HG02970 (cell line): ENCODE measurements around the gene NFE2.

Source experiments
- ATAC-seq: cut with Tn5 transposase; IDR thresholded peaks from one replicate; pipeline ENCODE4 v1.9.1; 2021; ENCODE audit warnings: mild to moderate bottlenecking, moderate library complexity, moderate number of reproducible peaks; ENCODE audit not compliant: unreplicated experiment, low FRiP score

The NFE2 gene

DNA sequence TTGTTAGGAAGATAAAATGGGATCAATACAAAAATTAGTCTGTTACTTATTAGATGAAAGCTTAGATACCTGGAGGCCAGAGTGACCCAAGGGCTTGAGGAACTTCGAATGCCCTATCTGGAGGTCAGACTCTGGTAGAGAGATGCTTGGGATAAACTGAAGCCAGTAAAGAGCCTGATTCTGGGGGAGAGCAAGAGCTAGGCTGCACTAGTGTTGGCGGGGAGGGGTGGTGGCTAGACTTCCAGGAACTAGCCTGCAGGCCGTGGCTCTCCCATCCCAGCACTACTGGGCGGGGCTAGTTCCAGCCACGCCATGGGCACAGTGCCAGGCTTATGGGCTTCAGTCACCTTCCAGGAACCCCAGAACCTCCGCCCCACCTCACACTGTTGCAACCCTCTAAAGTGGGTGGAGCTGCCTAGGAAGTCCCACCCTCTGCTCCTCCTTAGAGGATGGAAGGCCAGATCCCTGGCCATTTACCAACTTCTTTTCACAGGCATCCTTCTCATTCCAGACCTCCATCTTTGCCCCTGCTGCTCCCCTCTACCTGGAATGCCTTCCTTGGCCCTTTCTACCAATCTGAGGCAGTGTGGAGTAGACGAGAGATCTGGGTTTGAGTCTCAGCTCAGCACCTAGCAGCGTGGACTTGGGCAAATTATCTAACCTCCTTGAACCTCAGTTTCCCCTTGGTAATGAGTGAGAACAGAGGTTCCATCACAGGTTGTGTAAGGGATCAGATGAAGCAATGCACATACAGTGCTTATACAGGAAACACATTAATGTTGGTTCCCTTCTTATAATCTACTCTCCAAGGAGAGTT is 6.3 kb upstream of the NFE2 start:
- no peak for ATAC-seq

DNA sequence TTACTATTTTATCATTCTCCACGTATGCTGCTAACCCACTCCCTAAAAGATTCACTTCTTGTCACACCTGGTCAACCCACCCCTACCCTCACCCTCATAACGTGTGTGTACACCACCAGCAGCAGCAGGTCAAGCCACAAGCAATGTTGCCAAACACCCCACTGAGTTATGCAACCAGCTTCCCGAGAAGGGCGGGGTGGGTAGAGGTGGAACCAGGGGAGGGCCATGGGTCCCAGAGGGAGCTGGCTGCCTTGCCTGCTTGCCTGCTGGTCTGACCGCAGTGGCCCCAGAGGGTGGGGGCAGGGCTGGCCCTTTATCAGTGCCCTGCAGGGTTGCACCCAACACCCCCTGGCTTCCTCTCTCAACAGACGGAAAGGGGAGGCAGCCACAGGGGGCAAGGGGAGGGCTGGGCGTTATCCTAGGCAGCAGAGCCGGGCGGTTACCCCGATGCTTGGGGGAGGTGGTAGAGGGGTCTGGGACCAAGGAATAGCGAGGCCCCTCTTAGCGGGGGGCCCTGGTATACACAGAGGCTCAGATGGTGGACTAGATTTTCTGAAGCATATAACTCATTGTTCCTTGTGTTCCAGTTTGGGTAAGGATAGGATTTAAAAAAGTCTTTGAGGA is 3.5 kb upstream of the NFE2 start:
- no peak for ATAC-seq

DNA sequence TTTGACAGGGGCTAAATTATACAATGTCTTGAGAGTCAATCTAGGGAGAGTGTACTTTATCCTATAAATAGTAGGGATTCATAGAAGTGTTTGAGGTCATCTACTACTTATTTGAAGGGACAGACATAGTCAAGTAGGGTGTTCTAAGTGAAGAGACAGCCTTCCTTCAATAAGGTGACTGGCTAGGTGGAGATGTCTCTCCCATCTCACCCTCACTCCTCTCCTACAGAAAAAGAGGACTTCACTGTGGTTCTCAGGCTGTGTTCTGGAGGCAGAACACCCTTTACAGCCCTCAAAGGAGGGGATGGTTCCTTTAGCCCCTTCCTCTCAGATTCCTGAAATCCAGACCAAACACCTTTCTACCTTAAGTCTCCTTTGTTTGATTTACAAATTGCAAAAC is 2.8 kb upstream of the NFE2 start:
- ATAC-seq = no peak

DNA sequence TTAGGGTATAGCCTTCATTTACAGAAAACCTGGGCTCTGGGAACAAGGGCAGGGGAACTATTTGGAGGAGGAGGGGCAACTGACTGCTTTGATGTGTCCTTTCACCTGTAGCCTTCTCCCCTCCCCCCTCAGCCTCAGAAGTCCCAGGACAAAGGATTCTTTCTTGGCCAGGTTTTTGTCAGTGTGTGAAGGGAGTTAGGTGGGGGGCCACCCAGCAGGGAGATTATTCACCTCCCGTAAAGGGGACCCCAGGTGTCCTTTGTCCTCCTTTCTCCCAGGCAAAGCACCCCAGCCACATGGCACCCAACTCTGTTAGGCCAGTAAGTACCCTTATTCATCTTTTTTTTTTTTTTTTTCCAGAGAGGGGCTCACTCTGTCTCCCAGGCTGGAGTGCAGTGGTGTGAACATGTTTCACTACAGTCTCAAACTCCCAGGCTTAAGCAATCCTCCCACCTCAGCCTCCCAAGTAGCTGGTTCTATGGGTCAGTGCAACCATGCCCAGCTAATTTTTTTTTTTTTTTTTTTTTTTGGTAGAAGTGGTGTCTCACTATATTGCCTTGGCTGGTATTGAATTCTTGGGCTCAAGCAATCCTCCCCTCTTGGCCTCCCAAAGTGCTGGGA is 723 bp upstream of the NFE2 start:
- ATAC-seq = no peak

DNA sequence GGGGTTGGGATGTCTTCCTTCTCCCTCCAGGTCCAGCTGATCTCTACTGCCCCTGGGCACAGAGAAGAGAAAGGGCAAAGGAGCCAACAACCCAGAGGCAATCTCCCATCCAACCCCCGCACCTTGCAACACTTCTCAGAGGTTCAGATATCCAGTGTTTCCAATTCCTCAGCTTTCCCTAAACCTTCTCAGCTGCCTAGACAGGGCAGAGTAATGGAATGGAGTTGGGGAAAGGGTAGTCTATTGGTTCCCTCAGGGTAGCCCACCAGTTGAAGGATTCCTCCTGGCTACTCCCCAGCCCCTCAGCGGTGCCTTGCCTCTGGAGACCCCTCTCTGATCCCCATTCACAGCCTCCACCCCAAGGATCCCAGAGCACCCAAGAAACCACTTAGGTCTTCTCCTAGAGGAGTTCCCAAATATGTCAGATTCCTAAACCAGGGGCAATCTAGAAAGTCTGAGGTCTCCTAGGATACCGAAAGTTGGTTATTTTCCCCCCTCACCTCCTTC is 537 bp downstream of the NFE2 start:
- ATAC-seq = no peak

DNA sequence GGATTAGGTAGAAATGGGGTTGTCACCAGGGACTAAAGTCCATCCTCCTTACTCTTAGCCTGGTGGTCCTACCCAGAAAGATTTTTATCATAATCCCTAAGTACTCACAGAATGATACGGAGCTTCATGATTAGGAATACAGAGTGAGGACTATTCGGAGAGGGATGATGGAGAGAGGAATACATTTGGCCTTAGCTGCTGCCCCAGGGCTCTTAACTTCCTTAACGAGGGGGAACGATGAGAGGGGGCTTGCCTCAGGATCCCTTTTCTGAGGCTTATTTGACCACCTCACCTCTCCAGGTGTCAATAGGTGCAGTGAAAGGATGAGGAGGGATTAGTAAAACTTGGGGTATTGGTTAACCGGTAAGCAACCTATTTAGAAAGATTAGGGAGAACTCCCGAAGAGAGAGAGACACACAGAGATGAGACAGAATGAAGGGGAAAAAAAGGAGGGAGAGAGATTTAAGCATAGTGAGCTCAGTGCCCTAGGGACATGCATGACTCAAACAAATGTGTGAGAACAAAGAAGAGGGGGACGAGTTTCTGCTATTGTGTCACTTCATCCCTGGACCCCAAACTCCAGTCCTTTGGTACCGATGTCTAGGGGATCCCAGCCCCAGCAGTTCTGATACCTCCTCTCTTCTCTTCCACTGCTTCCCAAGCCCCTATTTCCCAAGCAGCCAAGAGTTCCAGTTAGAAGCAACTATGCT is 1.1 kb downstream of the NFE2 start:
- ATAC-seq = no peak

DNA sequence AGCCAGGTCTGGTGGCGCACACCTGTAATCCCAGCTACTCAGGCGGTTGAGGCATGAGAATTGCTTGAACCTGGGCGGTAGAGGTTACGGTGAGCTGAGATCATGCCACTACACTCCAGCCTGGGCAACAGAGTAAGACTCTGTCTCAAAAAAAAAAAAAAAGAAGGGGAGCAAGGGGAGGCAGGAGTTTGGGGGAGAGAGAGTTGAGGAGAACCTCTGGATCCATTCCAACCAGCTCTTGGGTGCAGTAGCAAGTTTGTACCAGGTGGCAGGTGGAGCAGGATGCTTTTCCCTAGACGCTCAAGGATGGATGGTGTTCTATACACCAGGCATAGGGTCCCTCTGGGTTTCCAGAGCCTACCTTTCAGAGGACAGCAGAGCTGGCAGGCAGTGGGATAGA is 1.9 kb downstream of the NFE2 start:
- ATAC-seq = no peak

DNA sequence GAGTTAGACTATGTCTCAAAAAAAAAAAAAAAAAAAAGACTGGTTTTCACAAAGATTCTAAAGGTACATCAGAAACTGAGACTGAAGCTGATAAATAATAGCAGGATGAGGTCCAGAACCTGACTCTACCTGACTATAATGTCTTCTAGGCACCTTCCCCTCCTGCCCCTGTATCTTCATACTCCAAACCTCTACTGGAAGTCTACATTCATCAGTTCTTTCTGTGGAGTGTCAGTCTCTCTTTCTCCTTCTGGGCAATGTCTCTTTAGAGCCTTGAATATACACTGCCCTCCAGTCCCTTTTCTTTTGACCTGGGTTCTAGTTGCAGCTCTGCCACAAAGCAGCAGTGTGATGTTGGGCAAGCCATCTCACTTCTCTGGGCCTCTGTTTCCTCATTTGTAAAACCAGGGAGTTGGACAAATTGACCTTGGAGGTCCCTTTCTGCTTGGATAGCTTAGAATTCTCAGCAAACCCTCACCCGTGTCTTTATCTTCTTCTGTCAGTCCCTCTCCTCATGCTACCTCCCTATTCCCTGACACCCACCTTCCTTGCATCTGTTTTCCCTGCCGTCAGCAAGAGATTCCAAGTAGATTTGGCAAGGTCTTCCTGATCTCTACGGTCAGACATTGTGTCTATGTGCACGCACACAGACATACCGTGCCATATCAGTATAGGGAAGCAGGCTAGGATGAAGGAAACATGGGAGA is 4.3 kb downstream of the NFE2 start:
- no peak for ATAC-seq

DNA sequence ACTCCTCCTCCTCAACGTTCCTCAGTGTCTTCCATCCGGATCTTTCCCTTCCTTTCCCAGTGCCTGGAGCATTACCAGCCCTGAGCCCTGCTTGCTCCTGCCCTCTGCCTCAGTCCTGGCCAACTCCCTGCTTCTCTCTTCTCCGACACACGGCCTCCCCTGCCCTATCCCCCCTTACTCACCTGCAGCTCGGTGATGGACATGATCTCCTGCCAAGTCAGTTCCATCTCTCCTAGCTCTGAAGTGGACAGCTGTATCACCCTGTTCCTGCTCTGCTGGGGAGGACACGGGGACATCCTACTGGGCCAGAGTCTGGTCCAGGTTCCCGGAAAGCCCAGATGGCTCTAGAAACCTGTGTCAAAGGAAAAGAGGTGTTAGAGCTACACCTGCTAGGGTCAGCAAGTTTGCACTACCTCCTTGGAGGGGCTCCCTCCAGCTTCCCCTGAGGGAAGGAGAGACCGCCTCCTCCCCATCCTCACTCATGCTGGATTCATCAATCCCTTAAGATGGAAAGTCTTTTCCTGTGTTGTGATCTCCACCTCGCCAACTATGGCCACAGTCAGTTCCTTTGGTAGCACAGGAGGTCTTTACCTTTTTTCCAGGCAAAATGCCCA is 5.8 kb downstream of the NFE2 start:
- ATAC-seq = no peak

DNA sequence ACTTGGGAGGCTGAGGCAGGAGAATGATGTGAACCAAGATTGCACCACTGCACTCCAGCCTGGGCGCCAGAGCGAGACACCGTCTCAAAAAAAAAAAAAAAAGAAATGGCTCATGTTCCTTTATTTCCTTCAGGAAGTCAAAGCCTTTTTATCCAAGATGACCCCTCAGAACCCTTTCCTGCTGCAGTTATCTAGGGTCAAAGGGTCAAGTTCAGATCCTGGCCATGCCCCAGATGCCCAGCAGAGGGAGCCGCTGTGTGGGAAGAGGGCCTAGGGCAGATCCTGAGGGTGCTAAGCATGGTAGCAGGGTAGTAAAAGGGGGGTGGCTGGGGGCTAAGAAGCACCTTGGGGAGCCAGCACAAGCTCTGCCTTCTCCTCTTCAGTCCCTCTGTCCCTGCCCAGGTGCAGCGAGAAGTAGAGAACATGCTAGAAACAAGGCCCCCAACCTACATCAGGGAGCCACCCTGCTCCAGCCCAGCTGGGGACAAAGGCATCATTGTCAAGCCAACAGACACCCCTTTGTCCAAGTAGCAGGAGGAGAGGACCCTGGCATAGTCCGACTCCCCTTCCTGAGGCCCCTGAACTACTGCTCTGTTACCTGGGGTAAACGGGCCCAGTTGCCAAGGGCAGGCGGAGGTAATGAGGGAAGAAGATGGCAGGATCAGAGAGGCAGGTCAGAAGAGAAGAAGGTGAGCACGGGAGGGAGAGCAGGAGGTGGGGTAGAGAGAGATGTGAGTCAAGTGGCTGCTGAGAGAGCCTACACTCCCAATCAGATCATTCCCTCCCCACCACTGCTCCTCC is 6.5 kb downstream of the NFE2 start:
- no peak for ATAC-seq

DNA sequence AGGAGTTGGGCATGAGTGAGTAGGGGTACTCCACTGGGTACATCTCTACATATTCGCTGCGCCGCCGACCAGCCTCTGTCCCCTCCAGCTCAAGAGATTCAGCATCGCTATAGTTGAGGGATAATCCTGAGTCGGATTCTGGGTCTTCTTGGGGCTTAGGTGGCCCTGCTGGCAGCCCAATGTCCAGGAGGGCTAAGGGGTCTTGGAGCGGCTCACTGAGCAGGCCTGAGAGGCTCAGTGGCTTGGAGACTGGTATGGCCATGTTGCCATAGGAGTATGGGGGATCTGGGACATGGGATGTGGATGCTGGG is 7.9 kb downstream of the NFE2 start:
- ATAC-seq = no peak

DNA sequence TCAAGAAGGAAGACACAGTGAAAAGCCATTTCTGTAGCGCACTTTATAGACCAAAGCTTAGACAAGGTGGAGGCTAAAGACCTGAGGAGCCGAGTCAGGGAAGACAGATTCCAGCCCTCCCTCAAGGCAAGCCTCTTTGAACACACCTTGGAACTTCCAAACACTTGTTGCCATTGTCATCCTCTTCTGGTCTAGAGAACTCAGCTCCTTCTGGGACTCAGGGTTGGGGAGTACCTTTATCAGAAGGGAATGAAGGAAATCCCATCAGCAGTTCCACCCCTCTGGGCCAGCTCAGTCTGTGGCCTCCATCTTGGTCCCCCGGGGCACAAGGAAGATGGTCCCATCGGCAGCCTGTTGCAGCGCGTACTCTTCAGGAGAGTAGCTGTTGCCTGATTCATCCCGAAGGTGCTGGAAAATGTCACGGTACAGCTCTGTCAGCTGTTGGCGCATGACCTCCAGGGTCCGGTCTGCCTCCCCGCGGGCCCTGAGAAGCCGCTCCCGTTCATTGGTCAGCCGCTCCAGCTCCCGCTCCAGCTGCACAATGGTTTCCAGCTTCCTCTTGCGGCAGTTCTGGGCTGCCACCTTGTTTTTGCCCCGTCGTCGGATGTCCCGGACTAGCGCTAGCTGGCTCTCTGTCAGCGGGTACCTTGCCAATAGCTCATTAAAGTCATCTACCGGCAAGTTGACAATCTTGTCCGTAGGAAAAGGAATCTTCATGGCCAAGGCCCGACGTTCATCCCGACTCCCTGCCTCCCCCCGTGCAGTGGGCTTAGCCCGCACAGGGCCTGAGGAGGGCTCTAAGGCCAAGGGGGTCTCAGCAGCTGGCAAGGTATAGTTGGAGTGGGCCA is 8.5 kb downstream of the NFE2 start:
- no peak for ATAC-seq

DNA sequence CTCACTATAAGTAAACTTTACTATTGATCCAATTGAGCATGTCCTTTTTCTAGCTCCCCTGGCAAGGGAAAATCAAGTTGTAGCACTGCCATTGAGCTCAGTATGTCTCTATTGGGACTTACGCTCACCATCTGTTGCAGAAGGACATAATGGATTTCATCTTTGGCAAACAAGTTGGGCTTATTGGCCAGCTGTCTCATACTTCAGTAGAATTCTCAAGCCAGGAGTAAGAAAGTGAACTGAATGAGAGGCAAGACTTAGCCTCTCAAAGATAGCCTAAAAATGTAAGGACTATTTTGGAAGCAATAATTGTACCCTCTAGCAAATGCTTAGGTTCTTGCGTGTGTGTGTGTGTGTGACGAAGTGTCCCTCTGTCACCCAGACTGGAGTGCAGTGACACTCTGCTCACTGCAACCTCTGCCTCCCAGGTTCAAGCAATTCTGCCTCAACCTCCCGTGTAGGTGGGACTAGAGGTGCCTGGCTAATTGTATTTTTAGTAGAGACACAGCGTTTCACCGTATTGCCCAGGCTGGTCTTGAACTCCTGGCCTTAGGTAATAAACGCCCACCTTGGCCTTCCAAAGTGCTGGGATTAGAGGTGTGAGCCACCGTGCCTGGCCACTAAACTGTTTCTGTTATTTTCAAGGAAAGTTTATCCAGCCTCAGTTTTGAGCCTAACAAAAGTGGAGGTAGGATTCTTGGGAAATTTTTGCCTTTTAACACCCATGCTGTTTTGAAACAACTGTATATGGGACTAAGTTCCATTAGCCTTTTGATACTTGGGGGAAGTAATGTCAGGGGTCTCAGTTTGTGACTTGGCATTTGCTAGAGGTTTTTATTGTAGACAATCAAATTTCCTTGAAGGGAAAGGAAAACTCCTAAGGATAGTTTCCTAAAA is 13.3 kb downstream of the NFE2 start:
- ATAC-seq = no peak

DNA sequence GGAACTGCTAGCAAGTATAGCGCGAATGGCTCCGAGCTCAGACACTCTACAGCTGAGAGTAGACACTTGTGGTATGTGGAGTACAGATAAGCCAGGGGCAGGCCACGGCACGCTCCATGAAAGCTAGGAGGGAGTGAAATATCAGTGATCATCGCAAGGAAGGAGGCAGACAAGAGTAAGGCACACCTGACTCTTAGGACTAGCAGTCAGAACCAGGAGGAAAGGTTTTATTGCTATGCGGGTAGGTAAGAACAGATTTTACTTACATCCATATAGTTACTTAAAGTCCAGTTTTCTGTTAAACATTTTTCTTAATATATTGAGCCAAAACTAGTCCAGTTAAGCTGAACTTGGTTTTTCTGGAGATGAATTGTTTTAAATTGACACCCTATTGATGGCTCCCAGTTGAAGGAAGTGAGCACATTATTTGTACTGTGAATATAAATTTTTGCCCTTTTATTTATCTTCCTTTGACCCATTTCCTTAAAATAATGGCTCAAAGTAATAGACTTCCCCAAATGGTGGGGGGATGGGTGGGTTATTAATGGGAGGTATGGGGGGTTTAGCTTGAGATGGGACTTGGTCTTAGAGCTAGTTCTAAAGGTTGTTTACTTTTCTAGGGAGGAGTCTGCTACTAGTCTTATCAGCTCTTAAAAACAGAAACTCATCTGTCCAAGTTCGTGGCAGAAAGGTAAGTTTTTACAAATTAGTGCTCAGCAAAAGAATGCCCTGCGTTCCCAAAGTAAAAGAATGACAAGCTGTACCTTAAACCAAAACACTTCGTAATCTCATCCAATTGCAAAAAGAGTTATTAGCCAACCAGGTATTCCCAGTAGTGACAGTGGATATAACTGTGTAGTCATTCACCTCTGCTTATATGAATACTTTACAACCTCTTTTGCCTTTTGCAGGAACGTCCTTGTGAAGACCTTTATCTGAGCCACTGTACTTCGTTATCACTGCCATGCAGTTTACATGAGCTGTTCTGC is 14.5 kb downstream of the NFE2 start:
- ATAC-seq = no peak

DNA sequence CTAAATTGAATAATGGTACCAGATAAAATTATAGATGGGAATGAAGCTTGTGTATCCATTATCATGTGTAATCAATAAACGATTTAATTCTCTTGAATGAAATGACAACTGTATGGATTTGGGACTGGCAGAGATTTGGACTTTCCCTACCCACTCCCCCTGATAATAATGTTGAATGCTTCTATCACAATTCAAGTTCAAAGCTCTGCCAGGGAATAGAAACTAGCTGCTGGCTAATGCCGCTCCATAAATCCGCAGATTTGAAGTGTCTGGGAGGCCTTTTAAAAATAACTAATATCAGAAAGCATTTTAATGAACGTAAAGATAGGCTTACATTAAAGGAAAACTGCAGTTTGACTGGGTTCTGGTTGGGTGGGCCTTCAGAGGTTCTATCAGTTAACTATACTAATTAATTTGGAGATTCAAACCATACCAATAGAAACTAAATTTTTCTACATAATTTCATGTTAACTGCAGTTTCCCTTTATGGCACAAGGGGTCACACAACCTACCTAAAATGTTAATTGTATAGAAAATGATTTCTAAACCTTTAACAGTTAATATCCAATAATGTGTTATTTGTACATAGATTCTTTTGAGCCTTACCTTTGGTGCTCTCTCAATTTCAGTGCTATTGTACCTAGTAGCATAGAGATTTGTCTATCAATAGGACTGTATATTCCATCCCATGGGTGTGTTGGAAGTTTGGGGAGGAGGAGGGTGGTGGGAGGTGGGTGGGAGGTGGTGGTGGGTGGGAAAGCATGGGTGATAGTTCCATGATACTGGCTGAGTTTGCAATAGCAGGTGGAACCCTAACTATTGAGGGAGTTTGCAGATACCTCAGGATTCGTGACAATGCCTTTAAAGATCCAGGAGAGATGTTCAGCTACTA is 15.4 kb downstream of the NFE2 start:
- no peak for ATAC-seq
